Gastrocnemius medialis (tissue), 4 donors: ENCODE data around the gene ST8SIA1.

Experiments used
- POLR2A ChIP-seq, 2 donors: fragments of 450-650 bp; IDR thresholded peaks; one replicate each; pipeline ENCODE4 v1.6.1; 2017; ENCODE audit warnings: antibody characterized with exemption in 2 of 2, mild to moderate bottlenecking in 2 of 2, moderate library complexity in 2 of 2
- TF ChIP-seq, protein P1 (sequence below), 5 experiments: fragments of 450-650 bp in 3 of 5; fragments of 200-600 bp in 2 of 5; sonication (generic) in 2 of 5; IDR thresholded peaks in 4 of 5; conservative IDR thresholded peaks in 1 of 5; 1 replicate in 4 of 5; 2 replicates in 1 of 5; pipeline ENCODE4 v1.5.1; 2016 to 2019; ENCODE audit warnings: antibody characterized with exemption in 5 of 5, mild to moderate bottlenecking in 3 of 5, moderate library complexity in 3 of 5

GRCh38 chr12:22333186-22333712, 1.3 kb downstream of the ST8SIA1 start:
- no peak for TF ChIP-seq POLR2A (IDR thresholded peaks at IDR 0.05)
- TF ChIP-seq, protein P1, sequence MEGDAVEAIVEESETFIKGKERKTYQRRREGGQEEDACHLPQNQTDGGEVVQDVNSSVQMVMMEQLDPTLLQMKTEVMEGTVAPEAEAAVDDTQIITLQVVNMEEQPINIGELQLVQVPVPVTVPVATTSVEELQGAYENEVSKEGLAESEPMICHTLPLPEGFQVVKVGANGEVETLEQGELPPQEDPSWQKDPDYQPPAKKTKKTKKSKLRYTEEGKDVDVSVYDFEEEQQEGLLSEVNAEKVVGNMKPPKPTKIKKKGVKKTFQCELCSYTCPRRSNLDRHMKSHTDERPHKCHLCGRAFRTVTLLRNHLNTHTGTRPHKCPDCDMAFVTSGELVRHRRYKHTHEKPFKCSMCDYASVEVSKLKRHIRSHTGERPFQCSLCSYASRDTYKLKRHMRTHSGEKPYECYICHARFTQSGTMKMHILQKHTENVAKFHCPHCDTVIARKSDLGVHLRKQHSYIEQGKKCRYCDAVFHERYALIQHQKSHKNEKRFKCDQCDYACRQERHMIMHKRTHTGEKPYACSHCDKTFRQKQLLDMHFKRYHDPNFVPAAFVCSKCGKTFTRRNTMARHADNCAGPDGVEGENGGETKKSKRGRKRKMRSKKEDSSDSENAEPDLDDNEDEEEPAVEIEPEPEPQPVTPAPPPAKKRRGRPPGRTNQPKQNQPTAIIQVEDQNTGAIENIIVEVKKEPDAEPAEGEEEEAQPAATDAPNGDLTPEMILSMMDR (IDR thresholded peaks at IDR 0.05 in 4 of 5, conservative IDR thresholded peaks at IDR 0.05 in 1 of 5) = no peak
